Measurements from ENCODE around the gene PKHD1.
A peak's percentile ranks its signal among the peaks of the same experiment; 100 is the strongest.

Gene PKHD1

GRCh38 chr6:52049252-52050050, 38.0 kb downstream of the PKHD1 start:
- TF ChIP-seq GATA3 (IDR thresholded peaks at IDR 0.05; ENCODE audit: low read depth, low read length) (no peak), GATA2 (IDR thresholded peaks at IDR 0.05; ENCODE audit: low read depth, low read length) (no peak)

GRCh38 chr6:52046456-52046855, 41.0 kb downstream of the PKHD1 start:
- no peak for TF ChIP-seq GATA3 (IDR thresholded peaks at IDR 0.05; ENCODE audit: low read depth, low read length)

- no peak for TF ChIP-seq GATA2 (IDR thresholded peaks at IDR 0.05; ENCODE audit: low read depth, low read length)
- no peak for TF ChIP-seq GATA3 (IDR thresholded peaks at IDR 0.05; ENCODE audit: low read depth, low read length)
Measured at GRCh38 chr6:52045481-52045880, 41.9 kb downstream of the PKHD1 start.

GRCh38 chr6:52045033-52045432, 42.4 kb downstream of the PKHD1 start:
- no peak for TF ChIP-seq GATA3 (IDR thresholded peaks at IDR 0.05; ENCODE audit: low read depth, low read length)
- no peak for TF ChIP-seq GATA2 (IDR thresholded peaks at IDR 0.05; ENCODE audit: low read depth, low read length)

GRCh38 chr6:52042141-52042885, 45.1 kb downstream of the PKHD1 start:
- TF ChIP-seq GATA3 (IDR thresholded peaks at IDR 0.05; ENCODE audit: low read depth, low read length), result no peak

GRCh38 chr6:52041134-52041533, 46.3 kb downstream of the PKHD1 start:
- TF ChIP-seq GATA2 (IDR thresholded peaks at IDR 0.05; ENCODE audit: low read depth, low read length), result no peak
- TF ChIP-seq GATA3 (IDR thresholded peaks at IDR 0.05; ENCODE audit: low read depth, low read length), result no peak

- TF ChIP-seq GATA2 (IDR thresholded peaks at IDR 0.05; ENCODE audit: low read depth, low read length) (no peak), GATA3 (IDR thresholded peaks at IDR 0.05; ENCODE audit: low read depth, low read length) (no peak)
Measured at GRCh38 chr6:52027699-52028098, 59.7 kb downstream of the PKHD1 start.

- TF ChIP-seq GATA3 (IDR thresholded peaks at IDR 0.05; ENCODE audit: low read depth, low read length), result no peak
- no peak for TF ChIP-seq GATA2 (IDR thresholded peaks at IDR 0.05; ENCODE audit: low read depth, low read length)
Measured at GRCh38 chr6:52024451-52025068, 62.9 kb downstream of the PKHD1 start.

GRCh38 chr6:52022675-52023074, 64.7 kb downstream of the PKHD1 start:
- TF ChIP-seq GATA3 (IDR thresholded peaks at IDR 0.05; ENCODE audit: low read depth, low read length), result no peak
- TF ChIP-seq GATA2 (IDR thresholded peaks at IDR 0.05; ENCODE audit: low read depth, low read length), result no peak

- TF ChIP-seq GATA2 (IDR thresholded peaks at IDR 0.05; ENCODE audit: low read depth, low read length) (no peak), GATA3 (IDR thresholded peaks at IDR 0.05; ENCODE audit: low read depth, low read length) (no peak)
Measured at GRCh38 chr6:52020945-52021570, 66.4 kb downstream of the PKHD1 start.

GRCh38 chr6:52019881-52020280, 67.5 kb downstream of the PKHD1 start:
- TF ChIP-seq GATA2 (IDR thresholded peaks at IDR 0.05; ENCODE audit: low read depth, low read length) (no peak), GATA3 (IDR thresholded peaks at IDR 0.05; ENCODE audit: low read depth, low read length) (no peak)

- no peak for TF ChIP-seq GATA3 (IDR thresholded peaks at IDR 0.05; ENCODE audit: low read depth, low read length)
- TF ChIP-seq GATA2 (IDR thresholded peaks at IDR 0.05; ENCODE audit: low read depth, low read length), result no peak; the same call in 1 of the 2 replicates
Measured at GRCh38 chr6:52019092-52019491, 68.3 kb downstream of the PKHD1 start.

GRCh38 chr6:52016915-52017748, 70.3 kb downstream of the PKHD1 start:
- peak; percentile 98 for TF ChIP-seq GATA3 (IDR thresholded peaks at IDR 0.05; ENCODE audit: low read depth, low read length)
- peak; percentile 95 for TF ChIP-seq GATA2 (IDR thresholded peaks at IDR 0.05; ENCODE audit: low read depth, low read length)

All from SH-SY5Y (cell line).